ENCODE data around the gene ZNF219.

GRCh38 chr14:21100931-21101330 lies 2.5 kb upstream of the ZNF219 start, which contains the start of gene TMEM253:
- TF ChIP-seq CTCF (IDR thresholded peaks at IDR 0.05) (no peak), POLR2A (IDR thresholded peaks at IDR 0.05) (no peak)

All from ovary (tissue), 3 donors.